Right atrium auricular region (tissue), 2 donors: Measurements from ENCODE around the gene LRRC38. TPM values are rescaled to one million over a fixed set of nuclear protein-coding genes. Genes with fewer than 3 reads are reported as not detected.

Experiments
- DNase-seq: peaks from one replicate; pipeline ENCODE4 v3.0.0-alpha.2; 2019; ENCODE audit warnings: low spot score
- H3K27ac ChIP-seq, 2 donors: fragments of 200-600 bp; sonication (generic); 1 replicate in 1 of 2; 2 replicates in 1 of 2; pipeline ENCODE4 v1.5.1; 2016 to 2019
- H3K27me3 ChIP-seq, 2 donors: fragments of 200-600 bp; sonication (generic); one replicate each; pipeline versions ENCODE4 v1.5.1 to v1.6.0; 2017 to 2019
- H3K36me3 ChIP-seq: fragments of 200-600 bp; sonication (generic); one replicate; pipeline ENCODE4 v1.5.1; 2016
- H3K4me1 ChIP-seq, 2 donors: fragments of 200-600 bp; sonication (generic); one replicate each; pipeline versions ENCODE4 v1.5.1 to v1.6.0; 2017 to 2019
- H3K4me3 ChIP-seq, 2 donors: fragments of 200-600 bp; sonication (generic); 1 replicate in 1 of 2; 2 replicates in 1 of 2; pipeline ENCODE4 v1.5.1; 2017 to 2019; ENCODE audit warnings: mild to moderate bottlenecking in 1 of 2, moderate library complexity in 1 of 2
- H3K9me3 ChIP-seq, 2 donors: fragments of 200-600 bp; sonication (generic); one replicate each; pipeline ENCODE4 v1.5.1; 2019
- total RNA-seq, 2 donors: library from RNA; depleted of rRNA; stranded (reverse); fragments of >200 nt; gene quantifications; one replicate each; pipeline ENCODE4 v1.1.0, GENCODE V29; 2016
- TF ChIP-seq, protein P1 (sequence below), 2 donors: fragments of 200-600 bp; sonication (generic); IDR thresholded peaks; one replicate each; pipeline ENCODE4 v1.5.1; 2019; ENCODE audit warnings: antibody characterized with exemption in 2 of 2

Gene LRRC38
- total RNA-seq, 2 donors from 2014 or later: 0.98 TPM; not detected in 1

- TF ChIP-seq, protein P1, sequence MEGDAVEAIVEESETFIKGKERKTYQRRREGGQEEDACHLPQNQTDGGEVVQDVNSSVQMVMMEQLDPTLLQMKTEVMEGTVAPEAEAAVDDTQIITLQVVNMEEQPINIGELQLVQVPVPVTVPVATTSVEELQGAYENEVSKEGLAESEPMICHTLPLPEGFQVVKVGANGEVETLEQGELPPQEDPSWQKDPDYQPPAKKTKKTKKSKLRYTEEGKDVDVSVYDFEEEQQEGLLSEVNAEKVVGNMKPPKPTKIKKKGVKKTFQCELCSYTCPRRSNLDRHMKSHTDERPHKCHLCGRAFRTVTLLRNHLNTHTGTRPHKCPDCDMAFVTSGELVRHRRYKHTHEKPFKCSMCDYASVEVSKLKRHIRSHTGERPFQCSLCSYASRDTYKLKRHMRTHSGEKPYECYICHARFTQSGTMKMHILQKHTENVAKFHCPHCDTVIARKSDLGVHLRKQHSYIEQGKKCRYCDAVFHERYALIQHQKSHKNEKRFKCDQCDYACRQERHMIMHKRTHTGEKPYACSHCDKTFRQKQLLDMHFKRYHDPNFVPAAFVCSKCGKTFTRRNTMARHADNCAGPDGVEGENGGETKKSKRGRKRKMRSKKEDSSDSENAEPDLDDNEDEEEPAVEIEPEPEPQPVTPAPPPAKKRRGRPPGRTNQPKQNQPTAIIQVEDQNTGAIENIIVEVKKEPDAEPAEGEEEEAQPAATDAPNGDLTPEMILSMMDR (IDR thresholded peaks at IDR 0.05): no peak
- Histone ChIP-seq H3K27me3 (no peaks in the 10 kb centered on the region), H3K27ac (no peak overlapping the region), H3K4me1 (no peaks in the 10 kb centered on the region), H3K4me3 (no peak overlapping the region), H3K36me3 (no peaks in the 10 kb centered on the region), H3K9me3 (no peaks in the 10 kb centered on the region)
- DNase-seq: no peak
Observed at GRCh38 chr1:13432251-13432650, 81.6 kb downstream of the LRRC38 start.

DNA sequence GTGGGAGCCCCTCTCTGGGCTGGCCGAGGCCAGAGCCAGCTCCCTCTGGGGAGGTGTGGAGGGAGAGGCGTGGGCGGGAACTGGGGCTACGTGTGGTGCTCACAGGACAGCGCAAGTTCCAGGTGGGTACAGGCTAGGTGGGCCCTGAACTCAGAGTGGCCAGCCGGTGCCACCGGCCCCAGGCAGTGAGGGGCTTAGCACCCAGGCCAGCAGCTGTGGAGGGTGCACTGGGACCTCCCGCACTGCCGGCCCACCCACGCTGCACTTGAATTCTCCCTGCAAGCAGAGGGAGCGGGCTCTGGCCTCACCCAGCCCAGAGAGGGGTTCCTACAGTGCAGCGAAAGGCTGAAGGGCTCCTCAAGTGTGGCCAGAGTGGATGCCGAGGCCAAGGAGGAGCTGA, 83.3 kb downstream of the LRRC38 start:
- TF ChIP-seq, protein P1 (IDR thresholded peaks at IDR 0.05): no peak
- H3K4me1 ChIP-seq: no peaks in the 10 kb centered on the region
- H3K9me3 ChIP-seq: no peaks in the 10 kb centered on the region
- H3K27me3 ChIP-seq: no peaks in the 10 kb centered on the region
- no peaks in the 10 kb centered on the region for H3K36me3 ChIP-seq
- no peak overlapping the region for H3K4me3 ChIP-seq
- no peak overlapping the region for H3K27ac ChIP-seq
- DNase-seq: no peak

Other genes with a start within 250 kb of the LRRC38 start
- gene PRAMEF8, start 228.9 kb downstream of the LRRC38 start, total RNA-seq: not detected
- gene PRAMEF33, start 210.5 kb downstream of the LRRC38 start, total RNA-seq: not detected
- not detected for gene PRAMEF15, start 198.4 kb downstream of the LRRC38 start, total RNA-seq
- gene PRAMEF14, start 166.9 kb downstream of the LRRC38 start, total RNA-seq: not detected
- not detected for gene PRAMEF19, start 142.1 kb downstream of the LRRC38 start, total RNA-seq
- gene PRAMEF17, start 124.4 kb downstream of the LRRC38 start, total RNA-seq: not detected
- not detected for gene PRAMEF20, start 103.6 kb downstream of the LRRC38 start, total RNA-seq
- 10 to 100 TPM; 17.3 to 28.9 TPM for gene PDPN, start 69.8 kb upstream of the LRRC38 start, total RNA-seq
- gene PRDM2, start 186.2 kb upstream of the LRRC38 start, total RNA-seq: 10 to 100 TPM; 20.5 to 22.8 TPM